ENCODE measurements around the gene PLEKHG3. TPM values are rescaled to one million over a fixed set of nuclear protein-coding genes. Genes with fewer than 3 reads are reported as not detected.

PLEKHG3 gene
- total and polyA plus RNA-seq, 2 experiments from 2014 or later = 23.0 to 83.1 TPM

- no peak for TF ChIP-seq ZNF462 (CRISPR knock-in tag; IDR thresholded peaks at IDR 0.05)
- TF ChIP-seq EZH2phosphoT487 (IDR thresholded peaks at IDR 0.05; ENCODE audit: unreplicated experiment) = no peak
- no peak for TF ChIP-seq CREB1 (CRISPR knock-in tag; IDR thresholded peaks at IDR 0.05; ENCODE audit: low read depth)
- TF ChIP-seq NANOG (IDR thresholded peaks at IDR 0.05; ENCODE audit: borderline replicate concordance) = no peak
- TF ChIP-seq ETS1 (IDR thresholded peaks at IDR 0.05) = no peak
- TF ChIP-seq CTCF (conservative IDR thresholded peaks at IDR 0.05; ENCODE audit: low read depth in 2 of 2) = no peak
- no peak for TF ChIP-seq REST (IDR thresholded peaks at IDR 0.05; ENCODE audit: unreplicated experiment)
These were observed 10.3 kb downstream of the PLEKHG3 start (continued) for GRCh38 chr14:64714432-64715025.
